Mesothelial cell of epicardium (in vitro differentiated cells): ENCODE data around the gene NGF. TPM values are rescaled to one million over a fixed set of nuclear protein-coding genes. Genes with fewer than 3 reads are reported as not detected.

Source experiments
- DNase-seq, 2 experiments: peaks; one replicate each; pipeline ENCODE4 v3.0.0; 2021; ENCODE audit warnings: low spot score in 2 of 2; ENCODE audit not compliant: unreplicated experiment in 2 of 2
- H3K27ac Mint-ChIP-seq: 2 replicates; pipeline ENCODE4 v1.8.0; 2021; ENCODE audit warnings: mixed read lengths
- H3K27me3 Mint-ChIP-seq: 2 replicates; pipeline ENCODE4 v1.8.0; 2021; ENCODE audit warnings: low read depth, mixed read lengths
- H3K36me3 Mint-ChIP-seq: 2 replicates; pipeline ENCODE4 v1.8.0; 2021; ENCODE audit warnings: mixed read lengths
- H3K4me1 Mint-ChIP-seq: 2 replicates; pipeline ENCODE4 v1.8.0; 2021; ENCODE audit warnings: mixed read lengths
- H3K4me3 Mint-ChIP-seq: 2 replicates; pipeline ENCODE4 v1.8.0; 2021; ENCODE audit warnings: mild to moderate bottlenecking, moderate library complexity, mixed read lengths
- H3K9me3 Mint-ChIP-seq: 2 replicates; pipeline ENCODE4 v1.8.0; 2021; ENCODE audit warnings: mixed read lengths
- CTCF ChIP-seq: fragments of 200-600 bp; sonication (generic); IDR thresholded peaks from one replicate; pipeline ENCODE4 v1.5.0; 2021; ENCODE audit warnings: antibody characterized with exemption; ENCODE audit not compliant: unreplicated experiment
- total RNA-seq: library from RNA; stranded (reverse); gene quantifications from 3 replicates; pipeline ENCODE4 v1.2.1, GENCODE V29; 2021

The NGF gene
- total RNA-seq, 1 donor from 2014 or later = 4.2 TPM

DNA sequence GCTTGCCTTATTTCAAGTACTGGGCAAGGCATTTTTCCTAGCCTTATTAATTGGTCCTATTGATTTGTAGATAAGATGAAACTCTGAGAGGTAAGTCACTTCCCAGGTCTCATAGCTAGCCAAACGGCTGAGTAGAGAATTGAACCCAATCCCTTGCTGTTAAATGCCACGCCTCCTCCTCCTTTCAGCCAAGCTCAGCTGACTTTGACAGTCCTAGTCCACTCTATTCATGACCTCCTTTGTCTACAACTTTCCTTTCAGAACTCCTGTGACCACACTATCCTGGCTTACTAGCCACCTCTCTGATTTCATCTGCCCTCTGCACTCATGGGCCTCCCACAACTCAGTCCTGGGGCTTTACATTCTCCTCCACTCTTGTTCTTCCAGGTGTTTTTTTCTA is 3.9 kb upstream of the NGF start:
- Mint-ChIP-seq H3K4me3 (no peak overlapping the region), H3K4me1 (peaks cover 16% of the 10 kb centered on the region), H3K36me3 (no peaks in the 10 kb centered on the region), H3K27me3 (peaks cover 24% of the 10 kb centered on the region), H3K9me3 (no peaks in the 10 kb centered on the region), H3K27ac (no peak overlapping the region)
- DNase-seq = no peak
- TF ChIP-seq CTCF = no peak

DNA sequence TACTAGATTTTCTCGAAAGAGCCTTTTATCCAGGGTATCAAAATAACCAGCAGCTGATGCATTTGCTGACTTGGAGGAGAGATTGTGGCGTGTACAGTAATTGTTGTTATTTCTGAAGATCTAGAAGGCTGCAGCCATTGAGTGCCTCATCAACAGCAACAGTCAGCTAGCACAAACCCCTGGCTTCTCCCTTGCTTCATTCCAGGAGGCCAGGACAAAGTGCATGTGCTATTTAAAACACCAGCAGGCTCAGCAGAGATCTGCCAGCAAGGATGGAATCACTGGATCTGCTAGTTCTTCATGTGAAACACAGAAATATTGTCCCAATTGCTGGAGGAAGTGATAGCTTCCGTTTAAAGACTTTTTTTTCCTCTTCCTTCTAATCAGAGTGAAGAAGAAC is 2.8 kb upstream of the NGF start:
- peaks cover 31% of the 10 kb centered on the region for H3K27me3 Mint-ChIP-seq
- H3K27ac Mint-ChIP-seq = no peak overlapping the region
- peaks cover 22% of the 10 kb centered on the region for H3K4me1 Mint-ChIP-seq
- H3K4me3 Mint-ChIP-seq = no peak overlapping the region
- H3K9me3 Mint-ChIP-seq = no peaks in the 10 kb centered on the region
- TF ChIP-seq CTCF = no peak
- no peak for DNase-seq
- no peaks in the 10 kb centered on the region for H3K36me3 Mint-ChIP-seq

DNA sequence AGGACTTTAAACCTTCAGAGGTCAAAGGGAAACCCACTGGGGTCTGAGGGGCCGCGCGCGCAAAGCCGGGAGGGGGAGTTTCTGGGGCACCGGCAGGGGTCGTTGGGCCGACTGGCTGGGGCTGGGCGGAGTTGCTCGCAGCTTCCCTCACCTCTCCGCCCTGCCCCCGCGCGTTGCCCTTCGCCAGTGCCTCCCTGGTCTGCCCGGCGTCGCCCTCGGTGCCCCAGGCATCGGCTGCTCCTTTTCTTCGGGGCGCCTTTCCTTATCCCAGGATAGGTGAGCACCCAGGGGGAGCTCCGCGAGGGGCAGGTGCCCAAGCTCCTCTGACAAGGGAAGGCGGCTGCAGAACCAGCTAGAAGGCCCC is 390 bp upstream of the NGF start:
- no peaks in the 10 kb centered on the region for H3K36me3 Mint-ChIP-seq
- peaks cover 25% of the 10 kb centered on the region for H3K4me1 Mint-ChIP-seq
- H3K27ac Mint-ChIP-seq = no peak overlapping the region
- H3K4me3 Mint-ChIP-seq = peak overlapping the region; percentile 87
- peaks cover 32% of the 10 kb centered on the region for H3K27me3 Mint-ChIP-seq
- no peaks in the 10 kb centered on the region for H3K9me3 Mint-ChIP-seq
- DNase-seq = peak in 1 of 2 experiments; percentile 47
- no peak for TF ChIP-seq CTCF

DNA sequence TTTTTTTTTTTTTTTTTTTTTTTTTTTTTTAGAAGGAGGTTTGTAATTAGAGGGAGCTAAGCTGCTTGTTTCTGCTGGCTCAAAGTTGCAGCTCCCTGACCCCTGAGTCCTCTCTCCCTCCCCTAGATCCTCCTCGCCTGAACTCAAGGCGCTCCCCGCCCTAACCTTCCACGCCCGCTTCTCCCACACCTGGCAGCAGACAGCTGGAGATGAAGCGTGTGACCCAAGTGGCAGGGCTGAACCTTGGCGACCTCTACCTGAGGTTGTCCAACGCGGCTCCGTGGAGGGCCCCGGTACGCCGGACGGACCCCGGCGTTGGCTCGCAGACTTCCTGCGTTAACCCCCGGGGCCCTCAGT is 795 bp downstream of the NGF start:
- TF ChIP-seq CTCF = no peak
- no peaks in the 10 kb centered on the region for H3K36me3 Mint-ChIP-seq
- H3K27ac Mint-ChIP-seq = peak overlapping the region; percentile 77
- H3K27me3 Mint-ChIP-seq = peaks cover 32% of the 10 kb centered on the region
- H3K9me3 Mint-ChIP-seq = no peaks in the 10 kb centered on the region
- peak overlapping the region; percentile 87 for H3K4me3 Mint-ChIP-seq
- no peak for DNase-seq
- peaks cover 30% of the 10 kb centered on the region for H3K4me1 Mint-ChIP-seq

DNA sequence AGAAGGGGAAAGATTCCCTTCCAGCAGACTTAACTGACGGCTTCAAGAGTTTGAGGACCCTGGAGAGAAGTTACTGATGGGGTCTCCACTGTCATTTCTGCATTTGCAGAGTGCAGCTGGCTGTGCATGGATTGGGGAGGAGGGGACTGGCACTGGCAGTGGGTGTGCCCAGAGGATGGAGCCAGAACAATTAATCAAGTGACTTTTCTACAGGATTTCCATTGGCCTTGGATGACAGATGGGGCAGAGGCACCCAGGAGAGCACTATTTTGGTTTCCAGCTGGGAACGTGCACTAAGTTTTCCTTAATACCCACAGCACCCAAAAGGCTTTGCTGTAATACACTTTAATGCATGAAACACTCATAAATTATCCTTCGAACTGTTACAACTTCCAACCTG is 1.3 kb downstream of the NGF start:
- Mint-ChIP-seq H3K36me3 (no peaks in the 10 kb centered on the region), H3K4me1 (peaks cover 35% of the 10 kb centered on the region), H3K27me3 (peaks cover 32% of the 10 kb centered on the region), H3K9me3 (no peaks in the 10 kb centered on the region), H3K27ac (no peak overlapping the region), H3K4me3 (peak overlapping the region; percentile 87)
- no peak for TF ChIP-seq CTCF
- no peak for DNase-seq
